Measurements from ENCODE around the gene BTBD2. TPM values are rescaled to one million over a fixed set of nuclear protein-coding genes. Genes with fewer than 3 reads are reported as not detected.

The BTBD2 gene
- total and polyA plus RNA-seq, 2 of the 13 experiments (the other 11 are each of a cell fraction or from before 2014, with no cell fraction given), result 28.1 to 45.3 TPM

- H3K27me3 ChIP-seq (ENCODE audit: control insufficient read depth in 1 of 2, insufficient read depth in 2 of 2, low read length in 2 of 2), result no peaks in the 10 kb centered on the region
- BruUV-seq (replicated peaks), result no TSS peak
- H3K4me3 ChIP-seq (replicated peaks in 1 of 3; ENCODE audit: insufficient read depth in 1 of 3, low read depth in 2 of 3, low read length in 3 of 3), result no peak overlapping the region
- H2AFZ ChIP-seq (ENCODE audit: low read length), result no peak overlapping the region
- in situ Hi-C loops (cut with HindIII; ENCODE audit: extremely low pct_ligation_motif_present, low pct_unique_long_range_greater_than_20kb), result no loop called here
- no peak overlapping the region for H3K4me2 ChIP-seq (ENCODE audit: low read depth, low read length)
- peaks cover 2% of the 10 kb centered on the region; the same call in 1 of the 2 replicates for H4K20me1 ChIP-seq (ENCODE audit: insufficient read depth, low read length)
- H3K9me3 ChIP-seq (ENCODE audit: low read length), result no peaks in the 10 kb centered on the region
- ChIA-PET POLR2A (no interaction called here), CTCF (ENCODE audit: low intra/inter-chr PET ratio, low total read pairs) (no interaction called here)
- intact Hi-C loops (cut with micrococcal nuclease; ENCODE audit: unreplicated experiment), result no loop called here
- no peak overlapping the region for H3K9ac ChIP-seq (ENCODE audit: insufficient read depth, low read depth, low read length)
- H3K27ac ChIP-seq (ENCODE audit: extremely low read length, insufficient read depth, low read length), result no peak overlapping the region
- H3K36me3 ChIP-seq (replicated peaks in 1 of 2; ENCODE audit: control insufficient read depth in 1 of 2, insufficient read depth in 2 of 2, low read length in 2 of 2), result peaks cover 13 to 36% of the 10 kb centered on the region in 2 experiments; a peak in 4 of 5 replicates
- DNase-seq (ENCODE audit: low spot score) (no peak), FAIRE-seq (no peak), ATAC-seq (no peak)
- peaks cover 3% of the 10 kb centered on the region for H3K79me2 ChIP-seq (ENCODE audit: insufficient read depth, low read length)
- H3K4me1 ChIP-seq (ENCODE audit: insufficient read depth, low read length), result no peaks in the 10 kb centered on the region
- TF ChIP-seq IRF9 (CRISPR knock-in tag; IDR thresholded peaks at IDR 0.05; ENCODE audit: borderline replicate concordance), result no peak
- WGBS (ENCODE audit: low lambda C conversion rate), result no CpG with 5 or more reads among the region's 15 CpGs
Measured at GRCh38 chr19:1977120-1977519, 38.4 kb downstream of the BTBD2 start.

- H4K20me1 ChIP-seq (ENCODE audit: insufficient read depth, low read length), result peaks cover 8% of the 10 kb centered on the region; the same call in 1 of the 2 replicates
- in situ Hi-C loops (cut with HindIII; ENCODE audit: extremely low pct_ligation_motif_present, low pct_unique_long_range_greater_than_20kb), result no loop called here
- ChIA-PET CTCF (ENCODE audit: low intra/inter-chr PET ratio, low total read pairs) (no interaction called here), POLR2A (no interaction called here)
- FAIRE-seq, result no peak
- H3K27ac ChIP-seq (ENCODE audit: extremely low read length, insufficient read depth, low read length), result no peak overlapping the region
- no peak overlapping the region for H3K4me3 ChIP-seq (replicated peaks in 1 of 3; ENCODE audit: insufficient read depth in 1 of 3, low read depth in 2 of 3, low read length in 3 of 3)
- H3K36me3 ChIP-seq (replicated peaks in 1 of 2; ENCODE audit: control insufficient read depth in 1 of 2, insufficient read depth in 2 of 2, low read length in 2 of 2), result peaks cover 12 to 40% of the 10 kb centered on the region in 2 experiments
- H3K79me2 ChIP-seq (ENCODE audit: insufficient read depth, low read length), result peaks cover 3% of the 10 kb centered on the region
- no TSS peak for BruUV-seq (replicated peaks)
- DNase-seq (ENCODE audit: low spot score), result no peak
- no peak for TF ChIP-seq ZNF335 (CRISPR knock-in tag; IDR thresholded peaks at IDR 0.05)
- no peak for TF ChIP-seq PRDM10 (CRISPR knock-in tag; IDR thresholded peaks at IDR 0.05; ENCODE audit: low read depth)
- no peak for TF ChIP-seq DR1 (CRISPR knock-in tag; IDR thresholded peaks at IDR 0.05)
- no peak for TF ChIP-seq ZNF251 (CRISPR knock-in tag; IDR thresholded peaks at IDR 0.05)
- no peak for TF ChIP-seq EZH2 (conservative IDR thresholded peaks at IDR 0.05; ENCODE audit: low read depth, low read length)
- TF ChIP-seq ATM (IDR thresholded peaks at IDR 0.05; ENCODE audit: borderline replicate concordance), result no peak
- TF ChIP-seq GFI1 (CRISPR knock-in tag; IDR thresholded peaks at IDR 0.05; ENCODE audit: borderline replicate concordance), result no peak
- no peaks in the 10 kb centered on the region for H3K27me3 ChIP-seq (ENCODE audit: control insufficient read depth in 1 of 2, insufficient read depth in 2 of 2, low read length in 2 of 2)
- H3K4me2 ChIP-seq (ENCODE audit: low read depth, low read length), result no peak overlapping the region
- H3K9ac ChIP-seq (ENCODE audit: insufficient read depth, low read depth, low read length), result no peak overlapping the region
- no peaks in the 10 kb centered on the region for H3K4me1 ChIP-seq (ENCODE audit: insufficient read depth, low read length)
- H3K9me3 ChIP-seq (ENCODE audit: low read length), result no peaks in the 10 kb centered on the region
- intact Hi-C loops (cut with micrococcal nuclease; ENCODE audit: unreplicated experiment), result no loop called here
- 100% methylated on average over 7 of the region's 20 CpGs for WGBS (ENCODE audit: low lambda C conversion rate)
- no peak for ATAC-seq
- no peak overlapping the region for H2AFZ ChIP-seq (ENCODE audit: low read length)
Measured at GRCh38 chr19:1975162-1975480, 40.4 kb downstream of the BTBD2 start.

All from HepG2 (cell line).